GM06990 (cell line): Measurements from ENCODE around the gene CERS6.

Experiments used
- DNase-seq: peaks from one replicate; pipeline ENCODE4 v3.0.0-alpha.2; 2011; ENCODE audit not compliant: insufficient read length; ENCODE audit errors: extremely low read depth
- H3K27me3 ChIP-seq: replicated peaks from 2 replicates; pipeline ENCODE4 v1.6.0; 2011; ENCODE audit warnings: low read length; ENCODE audit not compliant: control insufficient read depth, insufficient read depth
- H3K36me3 ChIP-seq: 2 replicates; pipeline ENCODE4 v1.5.1; 2011; ENCODE audit warnings: low read length; ENCODE audit not compliant: control insufficient read depth, insufficient read depth
- H3K4me3 ChIP-seq: replicated peaks from 2 replicates; pipeline ENCODE4 v1.5.1; 2011; ENCODE audit warnings: low read depth, mild to moderate bottlenecking, control low read depth, low read length
- CTCF ChIP-seq: IDR thresholded peaks from 2 replicates; pipeline ENCODE4 v1.5.1; 2011; ENCODE audit warnings: low read length, control low read depth, mild to moderate bottlenecking, inconsistent platforms; ENCODE audit not compliant: insufficient read depth, poor library complexity, severe bottlenecking

CERS6 gene

GRCh38 chr2:168736649-168737445 is 280.8 kb downstream of the CERS6 start:
- Histone ChIP-seq H3K4me3 (no peak overlapping the region), H3K36me3 (no peaks in the 10 kb centered on the region), H3K27me3 (no peaks in the 10 kb centered on the region)
- DNase-seq = no peak
- TF ChIP-seq CTCF = no peak

- Histone ChIP-seq H3K36me3 (no peaks in the 10 kb centered on the region), H3K27me3 (no peaks in the 10 kb centered on the region), H3K4me3 (no peak overlapping the region)
- TF ChIP-seq CTCF = no peak
- DNase-seq = no peak
These were observed 282.0 kb downstream of the CERS6 start for GRCh38 chr2:168738062-168738461.

GRCh38 chr2:168740360-168740759 is 284.3 kb downstream of the CERS6 start:
- DNase-seq = no peak
- H3K36me3 ChIP-seq = no peaks in the 10 kb centered on the region
- no peaks in the 10 kb centered on the region for H3K27me3 ChIP-seq
- H3K4me3 ChIP-seq = no peak overlapping the region
- no peak for TF ChIP-seq CTCF

- no peak for TF ChIP-seq CTCF
- H3K4me3 ChIP-seq = no peak overlapping the region
- no peak for DNase-seq
- no peaks in the 10 kb centered on the region for H3K27me3 ChIP-seq
- no peaks in the 10 kb centered on the region for H3K36me3 ChIP-seq
These were observed 284.7 kb downstream of the CERS6 start for GRCh38 chr2:168740788-168741187.

GRCh38 chr2:168742258-168742932 is 286.3 kb downstream of the CERS6 start:
- Histone ChIP-seq H3K36me3 (no peaks in the 10 kb centered on the region), H3K27me3 (no peaks in the 10 kb centered on the region), H3K4me3 (no peak overlapping the region)
- no peak for DNase-seq
- TF ChIP-seq CTCF = no peak
